KOPT-K1 (cell line): Measurements from ENCODE around the gene SLC37A1.
"Not testable (repeated sequence)": the region's sequence is repeated elsewhere in the genome, so short reads cannot be mapped to it uniquely, and the experiment has no call there.

Source experiments
- H3K27ac ChIP-seq: fragments of 200-600 bp; sonication (generic); 2 replicates; pipeline ENCODE4 v1.5.1; 2016; ENCODE audit warnings: antibody characterized with exemption, mild to moderate bottlenecking, low read depth, low read length; ENCODE audit not compliant: poor library complexity, severe bottlenecking
- H3K36me3 ChIP-seq: fragments of 200-600 bp; sonication (generic); 2 replicates; pipeline ENCODE4 v1.5.1; 2017; ENCODE audit warnings: antibody characterized with exemption, mild to moderate bottlenecking, low read length, moderate library complexity; ENCODE audit not compliant: insufficient read depth
- H3K9me3 ChIP-seq: fragments of 200-600 bp; sonication (generic); 2 replicates; pipeline ENCODE4 v1.5.1; 2017; ENCODE audit warnings: antibody characterized with exemption, low read length, mild to moderate bottlenecking; ENCODE audit not compliant: insufficient read depth, poor library complexity, severe bottlenecking

The SLC37A1 gene

DNA sequence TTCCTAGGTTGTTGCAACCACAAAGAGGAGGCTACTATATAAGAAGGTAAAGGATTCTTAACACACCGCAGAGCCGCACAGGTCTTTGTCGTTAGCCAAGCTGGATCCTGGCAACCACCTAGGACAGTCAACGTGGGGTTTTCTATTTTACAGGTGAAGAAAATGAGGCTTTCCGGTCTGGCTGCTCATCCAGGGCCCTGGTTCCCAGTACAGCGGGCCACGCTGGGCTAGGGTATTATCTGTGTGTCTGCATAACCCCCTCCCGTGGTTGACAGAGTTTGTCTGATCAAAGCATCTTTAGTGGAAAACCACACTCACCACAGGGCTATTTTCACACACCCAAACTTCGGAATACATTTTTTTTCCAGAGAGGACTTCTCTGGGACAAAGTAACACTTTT lies 100.7 kb downstream of the SLC37A1 start:
- no peak overlapping the region for H3K27ac ChIP-seq
- H3K9me3 ChIP-seq = peaks cover 8% of the 10 kb centered on the region
- no peaks in the 10 kb centered on the region for H3K36me3 ChIP-seq

DNA sequence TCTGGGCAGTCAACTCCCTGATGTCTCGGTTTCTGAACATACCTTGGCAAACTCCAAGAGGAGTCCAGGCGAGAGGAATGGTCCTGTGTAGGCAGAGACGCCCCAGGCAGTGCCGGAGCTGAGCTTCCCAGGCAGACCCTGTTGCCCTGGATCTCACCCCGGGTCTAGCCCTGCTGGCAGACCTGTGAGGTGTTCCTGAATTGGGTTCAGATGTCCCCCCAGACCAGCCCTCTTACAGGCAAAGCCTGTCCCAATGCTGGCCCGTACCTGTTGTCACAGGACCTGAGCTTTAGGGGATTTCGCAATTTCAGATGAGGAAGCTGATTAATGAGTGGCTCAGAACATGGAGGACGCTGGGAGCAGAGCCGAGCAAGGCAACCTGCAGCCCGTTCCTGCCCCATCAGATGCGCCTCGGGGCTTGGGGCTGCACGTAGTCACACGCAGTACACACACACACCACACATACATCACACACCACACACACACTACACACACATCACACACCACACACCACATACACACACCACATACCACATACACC lies 101.2 kb downstream of the SLC37A1 start:
- H3K27ac ChIP-seq = no peak overlapping the region
- no peaks in the 10 kb centered on the region for H3K36me3 ChIP-seq
- peaks cover 8% of the 10 kb centered on the region for H3K9me3 ChIP-seq

GRCh38 chr21:42615377-42615776 lies 101.7 kb downstream of the SLC37A1 start:
- H3K27ac ChIP-seq, H3K9me3 ChIP-seq, H3K36me3 ChIP-seq: not testable (repeated sequence)

- Histone ChIP-seq H3K27ac (no peak overlapping the region), H3K9me3 (peaks cover 8% of the 10 kb centered on the region), H3K36me3 (no peaks in the 10 kb centered on the region)
These were observed 102.3 kb downstream of the SLC37A1 start for GRCh38 chr21:42615924-42616323.

- Histone ChIP-seq H3K36me3 (no peaks in the 10 kb centered on the region), H3K9me3 (peaks cover 8% of the 10 kb centered on the region), H3K27ac (no peak overlapping the region)
These were observed 102.8 kb downstream of the SLC37A1 start for GRCh38 chr21:42616446-42616845.

DNA sequence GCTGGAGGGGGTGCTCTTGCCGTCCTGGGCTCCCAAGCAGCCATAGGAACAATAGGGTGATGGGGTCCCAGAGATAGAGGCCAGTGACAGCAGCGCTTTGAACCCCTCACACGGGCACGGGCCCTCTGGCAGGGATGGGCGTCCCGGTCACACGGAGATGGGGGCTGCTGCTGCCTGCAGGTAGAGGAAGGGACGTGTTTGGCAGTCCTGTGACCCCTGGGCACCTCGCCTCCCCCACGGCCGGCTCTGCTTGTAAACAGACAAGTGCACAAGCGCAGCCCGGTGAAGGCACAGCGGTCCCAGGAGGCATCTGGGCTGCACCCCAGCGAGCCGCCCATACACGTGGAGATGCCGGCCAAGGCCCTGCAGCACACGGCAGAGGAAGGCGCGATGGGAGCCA lies 103.3 kb downstream of the SLC37A1 start:
- H3K36me3 ChIP-seq = no peaks in the 10 kb centered on the region
- H3K9me3 ChIP-seq = peaks cover 6% of the 10 kb centered on the region
- H3K27ac ChIP-seq = no peak overlapping the region

DNA sequence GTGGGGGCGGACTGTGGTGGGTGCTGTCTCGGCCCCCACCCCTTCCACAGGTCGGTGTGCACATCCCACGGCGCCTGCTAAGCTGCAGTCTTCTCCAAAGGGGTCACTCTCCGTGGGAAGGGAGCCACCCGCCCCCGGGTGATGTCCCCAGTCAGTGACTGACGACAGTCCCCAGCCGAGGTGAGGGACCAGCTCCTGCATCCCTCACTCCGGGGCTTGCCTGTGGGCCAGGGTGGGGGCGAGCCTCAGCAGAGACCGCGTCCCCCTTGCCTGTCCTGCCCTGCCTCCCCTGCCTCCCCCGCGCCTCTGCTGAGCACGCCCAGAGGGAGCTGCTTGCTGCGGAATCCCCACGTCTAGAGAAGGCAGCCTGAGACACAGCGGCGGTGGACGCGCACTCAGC lies 103.8 kb downstream of the SLC37A1 start:
- Histone ChIP-seq H3K27ac (no peak overlapping the region), H3K9me3 (peaks cover under 1% of the 10 kb centered on the region), H3K36me3 (no peaks in the 10 kb centered on the region)

- H3K27ac ChIP-seq = no peak overlapping the region
- no peaks in the 10 kb centered on the region for H3K36me3 ChIP-seq
- H3K9me3 ChIP-seq = no peaks in the 10 kb centered on the region
These were observed 105.1 kb downstream of the SLC37A1 start for GRCh38 chr21:42618707-42619102.

DNA sequence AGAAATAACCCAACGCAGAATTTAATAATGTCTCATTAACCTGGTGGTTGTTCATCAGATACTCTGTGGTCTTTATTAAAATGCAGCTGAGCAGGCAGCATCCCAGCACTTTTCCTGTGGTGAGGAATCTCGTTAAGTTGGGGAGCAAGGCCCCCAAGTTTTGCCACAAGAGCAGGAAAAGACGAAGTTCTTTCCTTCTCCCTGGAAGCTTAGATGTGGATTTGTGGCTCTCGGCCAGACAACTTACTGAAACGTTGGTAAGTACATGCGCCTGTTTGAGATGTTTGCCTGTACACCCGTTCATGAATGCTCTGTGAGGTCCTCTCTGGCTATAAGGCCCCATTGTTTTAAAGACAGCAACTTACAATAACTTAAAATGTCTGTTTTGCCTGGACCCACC lies 105.5 kb downstream of the SLC37A1 start:
- no peaks in the 10 kb centered on the region for H3K36me3 ChIP-seq
- H3K27ac ChIP-seq = no peak overlapping the region
- no peaks in the 10 kb centered on the region for H3K9me3 ChIP-seq

DNA sequence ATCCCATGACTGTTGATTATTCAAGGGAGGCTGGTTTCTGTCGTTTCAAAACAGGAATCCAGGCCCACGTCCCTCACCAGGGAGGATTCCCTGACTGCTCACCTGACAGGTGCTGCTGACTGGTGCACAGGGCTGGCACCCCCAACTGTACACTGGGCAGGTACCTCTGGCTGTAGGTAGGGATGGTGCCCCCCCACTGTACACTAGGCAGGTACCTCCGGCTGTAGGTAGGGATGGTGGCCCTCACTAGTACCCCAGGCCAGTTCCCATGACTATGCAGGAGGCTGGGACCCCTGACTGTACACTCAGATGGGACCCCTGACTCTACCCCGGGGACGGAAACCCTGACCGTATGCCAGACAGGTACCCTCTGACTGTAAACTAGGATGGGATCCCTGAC lies 106.2 kb downstream of the SLC37A1 start:
- Histone ChIP-seq H3K27ac (no peak overlapping the region), H3K36me3 (no peaks in the 10 kb centered on the region), H3K9me3 (no peaks in the 10 kb centered on the region)

DNA sequence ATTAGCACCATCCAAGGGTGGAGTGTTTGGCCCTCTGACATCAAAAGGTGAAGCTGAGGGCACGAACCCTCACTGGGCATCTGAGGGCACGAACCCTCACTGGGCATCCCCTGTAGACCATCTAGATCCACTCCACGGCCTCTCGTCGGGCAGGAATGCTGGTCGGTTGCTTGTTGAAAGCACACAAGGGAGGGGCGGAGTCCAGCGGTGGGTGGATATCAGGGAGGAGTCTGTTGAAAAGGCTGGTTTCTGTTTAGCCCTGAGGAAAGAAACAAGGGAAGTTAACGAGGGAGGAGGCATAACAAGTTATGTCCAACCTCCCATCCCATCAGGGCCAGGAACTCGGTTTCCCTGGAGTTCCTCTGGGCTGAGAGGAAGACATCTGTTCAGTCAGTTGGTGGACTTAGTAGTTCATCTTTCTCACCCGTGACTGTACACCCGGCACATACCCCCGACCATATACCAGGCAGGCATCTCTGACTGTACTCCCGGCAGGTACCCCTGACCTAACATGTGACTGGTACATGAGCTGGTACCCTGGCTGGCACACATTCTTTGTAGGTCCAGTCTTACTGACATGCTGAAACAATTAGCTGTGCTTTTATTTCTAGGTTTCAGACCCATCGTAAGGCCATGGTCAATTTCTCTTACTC lies 107.6 kb downstream of the SLC37A1 start:
- Histone ChIP-seq H3K27ac (no peak overlapping the region), H3K36me3 (no peaks in the 10 kb centered on the region), H3K9me3 (no peaks in the 10 kb centered on the region)

DNA sequence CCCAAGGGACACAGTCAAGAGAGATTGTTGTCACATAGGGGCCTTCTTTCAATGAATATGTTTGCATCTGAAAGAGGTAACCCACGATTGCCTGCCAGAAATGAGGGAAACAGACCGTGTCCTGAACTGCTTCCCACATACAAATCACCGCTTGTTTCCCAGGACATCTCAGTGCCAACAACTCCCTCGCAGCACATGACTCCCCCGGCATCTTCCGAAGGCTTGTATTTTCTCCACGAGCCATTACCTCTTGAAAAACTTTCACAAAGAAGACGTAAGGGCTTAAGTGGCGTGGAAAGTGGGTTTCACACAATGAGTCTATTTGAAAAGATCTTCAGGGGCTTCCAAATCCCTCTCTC lies 108.1 kb downstream of the SLC37A1 start:
- Histone ChIP-seq H3K27ac (no peak overlapping the region), H3K36me3 (no peaks in the 10 kb centered on the region), H3K9me3 (no peaks in the 10 kb centered on the region)

DNA sequence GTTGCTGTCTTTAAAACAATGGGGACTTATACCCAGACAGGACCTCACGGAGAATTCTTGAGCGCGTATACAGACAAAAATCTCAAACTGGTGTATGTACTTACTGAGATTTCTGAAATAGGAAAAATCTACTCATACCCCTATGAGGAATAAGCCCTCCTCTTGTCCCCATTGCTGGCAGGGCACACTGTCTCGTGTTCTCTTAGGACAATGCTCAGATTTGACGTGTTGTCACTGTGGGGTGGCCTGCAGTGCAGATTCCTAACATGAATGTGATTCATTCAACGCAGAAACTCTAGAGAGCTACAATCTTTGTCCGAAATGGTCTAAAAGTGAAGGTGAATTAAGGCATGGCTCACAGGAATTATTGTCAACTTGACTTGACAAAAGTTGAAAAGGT lies 108.6 kb downstream of the SLC37A1 start:
- Histone ChIP-seq H3K9me3 (no peaks in the 10 kb centered on the region), H3K36me3 (no peaks in the 10 kb centered on the region), H3K27ac (no peak overlapping the region)

DNA sequence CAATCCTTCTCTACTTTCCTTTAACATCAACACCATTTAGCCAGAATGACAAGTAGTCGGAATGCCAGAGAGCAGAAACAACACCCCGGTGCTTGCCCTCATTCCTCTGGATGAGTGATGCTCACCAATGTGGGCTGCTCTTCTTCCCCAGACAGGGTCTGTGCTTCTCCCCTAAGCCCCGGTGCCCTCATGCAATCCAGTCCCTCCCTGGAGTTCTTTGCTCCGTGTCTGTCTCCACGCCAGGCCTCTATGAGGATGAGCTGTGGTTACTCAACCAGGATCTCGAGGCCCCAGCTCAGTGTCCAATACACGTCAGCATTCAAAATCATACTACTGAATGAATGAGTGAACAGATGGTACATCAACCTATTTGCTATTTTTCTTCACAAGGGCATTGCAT lies 110.0 kb downstream of the SLC37A1 start:
- Histone ChIP-seq H3K36me3 (no peaks in the 10 kb centered on the region), H3K9me3 (no peaks in the 10 kb centered on the region)

GRCh38 chr21:42624095-42624790 lies 110.6 kb downstream of the SLC37A1 start:
- H3K27ac ChIP-seq = no peak overlapping the region
- H3K36me3 ChIP-seq = no peaks in the 10 kb centered on the region
- H3K9me3 ChIP-seq = no peaks in the 10 kb centered on the region

More for the DNA sequence above, 110.0 kb downstream of the SLC37A1 start:
- H3K27ac ChIP-seq = no peak overlapping the region

- Histone ChIP-seq H3K9me3 (no peaks in the 10 kb centered on the region), H3K27ac (no peak overlapping the region), H3K36me3 (no peaks in the 10 kb centered on the region)
These were observed 111.3 kb downstream of the SLC37A1 start for GRCh38 chr21:42624936-42625335.
